GM12872 (cell line): ENCODE data around the gene ADGRG7.

Experiments
- CTCF ChIP-seq: IDR thresholded peaks from 3 replicates; pipeline ENCODE4 v1.5.1; 2011; ENCODE audit warnings: low read depth, mild to moderate bottlenecking, low read length, moderate library complexity; ENCODE audit not compliant: insufficient read depth

Gene ADGRG7

GRCh38 chr3:100603469-100603868 lies 5.9 kb upstream of the ADGRG7 start:
- TF ChIP-seq CTCF, result peak; percentile 61

- no peak for TF ChIP-seq CTCF
Observed at GRCh38 chr3:100605358-100605757, 4.0 kb upstream of the ADGRG7 start.

- TF ChIP-seq CTCF, result peak; percentile 37; the same call in 1 of the 3 replicates
Observed at GRCh38 chr3:100606894-100607512, 2.4 kb upstream of the ADGRG7 start.

GRCh38 chr3:100609963-100610362 lies 562 bp downstream of the ADGRG7 start:
- TF ChIP-seq CTCF, result no peak

- TF ChIP-seq CTCF, result no peak
Observed at GRCh38 chr3:100611221-100611620, 1.8 kb downstream of the ADGRG7 start.

- no peak for TF ChIP-seq CTCF
Observed at GRCh38 chr3:100613721-100614390, 4.5 kb downstream of the ADGRG7 start.

GRCh38 chr3:100614941-100615340 lies 5.5 kb downstream of the ADGRG7 start:
- no peak for TF ChIP-seq CTCF
